Activated naive CD8-positive, alpha-beta T cell (primary cell): ENCODE results near the gene SERPINF2.
"Not testable (repeated sequence)": the region's sequence is repeated elsewhere in the genome, so short reads cannot be mapped to it uniquely, and the experiment has no call there.

Experiments used
- H3K27ac Mint-ChIP-seq: one replicate; pipeline ENCODE4 v1.8.0; 2021; ENCODE audit warnings: mixed read lengths
- H3K27me3 Mint-ChIP-seq: one replicate; pipeline ENCODE4 v1.8.0; 2021; ENCODE audit warnings: mixed read lengths
- H3K36me3 Mint-ChIP-seq: one replicate; pipeline ENCODE4 v1.8.0; 2021; ENCODE audit warnings: mixed read lengths
- H3K4me1 Mint-ChIP-seq: one replicate; pipeline ENCODE4 v1.8.0; 2021; ENCODE audit warnings: low read depth, mixed read lengths
- H3K4me3 Mint-ChIP-seq: one replicate; pipeline ENCODE4 v1.8.0; 2021; ENCODE audit warnings: mild to moderate bottlenecking, mixed read lengths
- H3K9me3 Mint-ChIP-seq: one replicate; pipeline ENCODE4 v1.8.0; 2021; ENCODE audit warnings: low read depth, mixed read lengths

SERPINF2 gene

GRCh38 chr17:1759529-1759928 lies 16.9 kb downstream of the SERPINF2 start:
- H3K4me3 Mint-ChIP-seq, result no peak overlapping the region
- H3K9me3 Mint-ChIP-seq, result no peaks in the 10 kb centered on the region
- no peak overlapping the region for H3K27ac Mint-ChIP-seq
- no peaks in the 10 kb centered on the region for H3K27me3 Mint-ChIP-seq
- H3K4me1 Mint-ChIP-seq, result peaks cover 24% of the 10 kb centered on the region
- H3K36me3 Mint-ChIP-seq, result no peaks in the 10 kb centered on the region

- Mint-ChIP-seq H3K4me3 (no peak overlapping the region), H3K4me1 (peaks cover 28% of the 10 kb centered on the region), H3K27ac (no peak overlapping the region), H3K9me3 (no peaks in the 10 kb centered on the region), H3K36me3 (no peaks in the 10 kb centered on the region), H3K27me3 (no peaks in the 10 kb centered on the region)
Observed at GRCh38 chr17:1762233-1762900, 19.7 kb downstream of the SERPINF2 start.

- H3K27ac Mint-ChIP-seq, result peak overlapping the region; percentile 87
- H3K27me3 Mint-ChIP-seq, result no peaks in the 10 kb centered on the region
- H3K4me1 Mint-ChIP-seq, result peaks cover 33% of the 10 kb centered on the region
- no peaks in the 10 kb centered on the region for H3K36me3 Mint-ChIP-seq
- H3K9me3 Mint-ChIP-seq, result no peaks in the 10 kb centered on the region
- H3K4me3 Mint-ChIP-seq, result peak overlapping the region; percentile 27
Observed at GRCh38 chr17:1762901-1763898, 20.5 kb downstream of the SERPINF2 start.

GRCh38 chr17:1764284-1764683 lies 21.6 kb downstream of the SERPINF2 start:
- Mint-ChIP-seq H3K27ac (peak overlapping the region; percentile 84), H3K4me3 (peak overlapping the region; percentile 27), H3K4me1 (peaks cover 36% of the 10 kb centered on the region), H3K27me3 (no peaks in the 10 kb centered on the region), H3K36me3 (no peaks in the 10 kb centered on the region), H3K9me3 (no peaks in the 10 kb centered on the region)

- Mint-ChIP-seq H3K4me3 (peak overlapping the region; percentile 27), H3K4me1 (peaks cover 40% of the 10 kb centered on the region), H3K27ac (peak overlapping the region; percentile 84)
- not testable (repeated sequence) for H3K36me3 Mint-ChIP-seq, H3K27me3 Mint-ChIP-seq, H3K9me3 Mint-ChIP-seq
Observed at GRCh38 chr17:1764705-1765104, 22.0 kb downstream of the SERPINF2 start.

- H3K27me3 Mint-ChIP-seq, result no peaks in the 10 kb centered on the region
- H3K4me1 Mint-ChIP-seq, result peaks cover 45% of the 10 kb centered on the region
- H3K4me3 Mint-ChIP-seq, result no peak overlapping the region
- H3K9me3 Mint-ChIP-seq, result no peaks in the 10 kb centered on the region
- no peaks in the 10 kb centered on the region for H3K36me3 Mint-ChIP-seq
- peak overlapping the region; percentile 22 for H3K27ac Mint-ChIP-seq
Observed at GRCh38 chr17:1765576-1765975, 22.9 kb downstream of the SERPINF2 start.

- Mint-ChIP-seq H3K9me3 (no peaks in the 10 kb centered on the region), H3K27me3 (no peaks in the 10 kb centered on the region), H3K36me3 (no peaks in the 10 kb centered on the region), H3K27ac (no peak overlapping the region), H3K4me1 (peaks cover 51% of the 10 kb centered on the region), H3K4me3 (no peak overlapping the region)
Observed at GRCh38 chr17:1766382-1767135, 23.9 kb downstream of the SERPINF2 start.

- Mint-ChIP-seq H3K4me1 (peaks cover 45% of the 10 kb centered on the region), H3K27me3 (no peaks in the 10 kb centered on the region), H3K9me3 (no peaks in the 10 kb centered on the region), H3K36me3 (no peaks in the 10 kb centered on the region), H3K27ac (peak overlapping the region; percentile 38), H3K4me3 (peak overlapping the region; percentile 5)
Observed at GRCh38 chr17:1767358-1767757, 24.7 kb downstream of the SERPINF2 start.

- Mint-ChIP-seq H3K27ac (peak overlapping the region; percentile 86), H3K36me3 (no peaks in the 10 kb centered on the region), H3K4me1 (peaks cover 33% of the 10 kb centered on the region), H3K4me3 (peak overlapping the region; percentile 83), H3K27me3 (no peaks in the 10 kb centered on the region), H3K9me3 (no peaks in the 10 kb centered on the region)
Observed at GRCh38 chr17:1769822-1770477, 27.3 kb downstream of the SERPINF2 start.

GRCh38 chr17:1773000-1773695 lies 30.5 kb downstream of the SERPINF2 start:
- H3K27me3 Mint-ChIP-seq, result not testable (repeated sequence)

GRCh38 chr17:1773696-1774181 lies 31.1 kb downstream of the SERPINF2 start:
- peak overlapping the region; percentile 22 for H3K27ac Mint-ChIP-seq
- no peaks in the 10 kb centered on the region for H3K9me3 Mint-ChIP-seq
- H3K27me3 Mint-ChIP-seq, result no peaks in the 10 kb centered on the region
- peaks cover 27% of the 10 kb centered on the region for H3K4me1 Mint-ChIP-seq
- no peaks in the 10 kb centered on the region for H3K36me3 Mint-ChIP-seq
- no peak overlapping the region for H3K4me3 Mint-ChIP-seq

More at GRCh38 chr17:1773000-1773695, 30.5 kb downstream of the SERPINF2 start:
- not testable (repeated sequence) for H3K9me3 Mint-ChIP-seq, H3K4me3 Mint-ChIP-seq, H3K36me3 Mint-ChIP-seq
- Mint-ChIP-seq H3K4me1 (peaks cover 27% of the 10 kb centered on the region), H3K27ac (peak overlapping the region; percentile 77)

- no peak overlapping the region for H3K4me3 Mint-ChIP-seq
- H3K27ac Mint-ChIP-seq, result no peak overlapping the region
- H3K27me3 Mint-ChIP-seq, result no peaks in the 10 kb centered on the region
- H3K36me3 Mint-ChIP-seq, result no peaks in the 10 kb centered on the region
- no peaks in the 10 kb centered on the region for H3K9me3 Mint-ChIP-seq
- H3K4me1 Mint-ChIP-seq, result peaks cover 21% of the 10 kb centered on the region
Observed at GRCh38 chr17:1774390-1775176, 31.9 kb downstream of the SERPINF2 start.

GRCh38 chr17:1776328-1776727 lies 33.7 kb downstream of the SERPINF2 start:
- H3K27ac Mint-ChIP-seq, result peak overlapping the region; percentile 46
- H3K27me3 Mint-ChIP-seq, result no peaks in the 10 kb centered on the region

More at GRCh38 chr17:1776328-1776727, 33.7 kb downstream of the SERPINF2 start:
- Mint-ChIP-seq H3K4me1 (peaks cover 9% of the 10 kb centered on the region), H3K4me3 (no peak overlapping the region), H3K36me3 (no peaks in the 10 kb centered on the region), H3K9me3 (no peaks in the 10 kb centered on the region)
